ENCODE measurements around the gene CCR7.
"Not testable (repeated sequence)": the region's sequence is repeated elsewhere in the genome, so short reads cannot be mapped to it uniquely, and the experiment has no call there.

The CCR7 gene

DNA sequence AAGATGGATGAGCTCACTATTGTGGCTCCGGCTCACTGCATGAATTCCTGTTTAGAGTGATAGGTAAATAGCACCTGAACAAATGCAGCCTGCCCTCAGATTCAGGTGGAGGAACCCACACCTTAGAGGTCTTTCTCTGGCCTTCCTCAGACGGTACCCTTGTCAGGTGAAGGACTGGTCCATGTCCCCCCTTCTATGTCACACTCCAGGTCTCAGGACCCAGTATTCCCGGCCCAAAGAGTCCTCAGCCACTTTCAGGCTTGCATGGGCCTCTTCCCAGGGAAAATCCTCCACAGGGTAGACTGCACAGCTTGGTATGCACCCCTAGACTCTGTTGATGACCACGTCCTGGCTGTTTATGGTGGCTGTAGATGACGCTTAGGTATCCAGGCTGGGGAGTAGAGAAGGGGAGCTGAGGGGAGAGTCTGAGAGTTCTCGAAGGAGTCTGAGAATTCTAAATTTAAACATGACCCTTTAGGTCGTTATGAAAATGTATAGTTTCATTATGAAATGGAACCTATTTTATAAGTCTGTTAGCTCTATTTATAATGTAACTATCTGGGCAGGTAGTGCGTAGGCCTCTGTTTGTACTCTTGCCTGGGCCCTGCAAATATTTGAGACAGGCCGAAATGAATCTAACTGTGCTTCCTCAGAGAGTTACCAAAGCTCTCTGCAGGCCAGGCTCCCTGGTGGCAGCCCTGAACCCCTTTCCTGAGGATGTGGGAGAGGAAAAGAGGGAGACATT lies 32.5 kb upstream of the CCR7 start:
- in situ Hi-C loops (cut with MboI; ENCODE audit: low sequenced_read_pairs) = no loop called here

DNA sequence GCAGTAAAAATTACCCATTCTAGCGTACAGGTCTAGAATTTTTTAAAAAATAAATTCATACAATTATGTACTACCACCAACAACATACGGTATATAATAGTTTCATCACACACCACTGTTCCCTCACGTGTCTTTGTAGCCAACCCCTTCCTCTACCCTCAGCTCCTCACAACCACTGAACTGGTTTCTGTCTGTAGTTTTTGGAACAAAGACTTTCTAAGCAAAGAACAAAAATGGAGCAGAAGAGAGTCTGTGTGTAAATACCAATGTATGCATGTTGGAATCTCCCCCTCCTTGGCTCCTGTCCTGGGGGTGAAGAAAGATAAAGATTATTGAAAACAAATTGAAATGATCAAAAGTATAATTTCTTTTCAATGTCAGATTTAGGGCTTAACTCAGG lies 31.9 kb upstream of the CCR7 start:
- in situ Hi-C loops (cut with MboI; ENCODE audit: low sequenced_read_pairs) = no loop called here

DNA sequence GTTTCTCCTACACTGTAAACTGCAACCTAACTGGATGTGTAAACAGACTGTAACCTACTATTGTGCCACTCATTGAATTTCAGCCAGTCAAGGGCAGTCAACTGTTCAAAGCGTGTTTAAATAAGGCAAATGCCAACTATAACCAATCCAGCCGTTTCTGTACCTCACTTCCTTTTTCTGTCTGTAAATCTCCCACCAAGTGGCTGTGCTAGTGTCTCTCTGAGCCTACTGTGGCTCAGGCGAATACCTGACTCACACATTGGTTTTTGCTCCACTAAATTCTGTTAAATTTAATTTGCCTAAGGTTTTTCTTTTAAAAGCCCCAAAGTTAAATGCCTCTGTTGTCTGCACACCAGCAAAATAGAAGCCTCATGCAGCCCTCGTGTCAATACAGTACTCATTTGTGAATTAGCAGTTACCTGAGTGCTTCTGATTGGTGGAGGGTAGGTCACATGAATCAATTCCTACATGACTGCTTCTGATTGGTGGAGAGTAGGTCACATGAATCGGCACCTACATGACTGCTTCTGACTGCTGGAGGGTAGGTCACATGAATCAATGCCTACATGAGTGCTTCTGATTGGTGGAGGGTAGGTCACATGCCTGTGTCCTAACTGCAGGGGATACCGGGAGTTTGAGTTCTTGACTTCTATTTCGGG lies 31.1 kb upstream of the CCR7 start:
- in situ Hi-C loops (cut with MboI; ENCODE audit: low sequenced_read_pairs) = no loop called here

DNA sequence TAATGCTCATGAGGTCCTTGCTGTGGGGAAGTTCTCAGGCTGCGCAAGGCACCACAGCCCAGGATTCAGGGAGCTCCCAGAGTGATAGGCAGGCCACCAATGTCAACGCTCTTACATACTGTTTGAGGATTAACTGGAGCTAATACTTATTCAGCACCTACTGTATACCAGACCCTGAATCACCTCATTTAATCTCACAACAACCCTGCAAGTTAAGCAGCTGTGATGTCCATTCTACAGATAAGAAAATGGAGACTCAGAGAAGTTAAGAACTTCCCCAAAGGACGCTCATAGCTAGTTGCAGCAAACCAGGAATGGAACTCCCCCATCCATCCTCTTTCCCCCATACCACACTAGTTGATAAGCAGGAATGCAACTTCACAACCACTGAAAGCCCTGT lies 25.5 kb upstream of the CCR7 start:
- in situ Hi-C loops (cut with MboI; ENCODE audit: low sequenced_read_pairs) = no loop called here

DNA sequence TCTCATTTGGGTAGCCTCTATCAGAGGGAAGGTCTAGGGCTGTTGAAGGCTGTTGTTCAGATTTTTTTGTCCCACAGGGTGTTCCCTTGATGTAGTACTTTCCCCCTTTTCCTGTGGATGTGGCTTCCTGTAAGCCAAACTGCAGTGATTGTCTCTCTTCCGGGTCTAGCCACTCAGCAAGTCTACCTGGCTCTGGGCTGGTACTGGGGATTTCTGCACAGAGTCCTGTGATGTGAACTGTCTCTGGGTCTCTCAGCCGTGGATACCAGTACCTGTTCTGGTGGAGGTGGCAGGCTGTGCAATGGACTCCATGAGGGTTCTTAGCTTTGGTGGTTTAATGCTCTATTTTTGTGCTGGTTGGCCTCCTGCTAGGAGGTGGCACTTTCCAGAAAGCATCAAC lies 23.3 kb upstream of the CCR7 start:
- in situ Hi-C loops (cut with MboI; ENCODE audit: low sequenced_read_pairs) = no loop called here

DNA sequence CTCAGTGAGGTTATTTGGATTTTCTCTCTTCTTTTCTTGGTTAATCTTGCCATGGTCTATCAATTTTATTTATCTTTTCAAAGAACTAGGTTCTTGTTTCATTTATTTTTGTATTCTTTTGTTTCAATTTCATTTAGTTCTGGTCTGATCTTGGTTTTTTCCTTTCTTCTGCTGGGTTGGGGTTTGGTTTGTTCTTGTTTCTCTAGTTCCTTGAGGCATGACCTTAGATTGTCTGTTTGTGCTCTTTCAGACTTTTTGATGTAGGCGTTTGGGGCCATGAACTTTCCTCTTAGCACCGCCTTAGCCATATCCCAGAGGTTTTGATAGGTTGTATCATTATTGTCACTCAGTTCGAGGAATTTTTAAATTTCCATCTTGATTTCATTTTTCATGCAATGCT lies 21.0 kb upstream of the CCR7 start:
- in situ Hi-C loops (cut with MboI; ENCODE audit: low sequenced_read_pairs) = not testable (repeated sequence)

DNA sequence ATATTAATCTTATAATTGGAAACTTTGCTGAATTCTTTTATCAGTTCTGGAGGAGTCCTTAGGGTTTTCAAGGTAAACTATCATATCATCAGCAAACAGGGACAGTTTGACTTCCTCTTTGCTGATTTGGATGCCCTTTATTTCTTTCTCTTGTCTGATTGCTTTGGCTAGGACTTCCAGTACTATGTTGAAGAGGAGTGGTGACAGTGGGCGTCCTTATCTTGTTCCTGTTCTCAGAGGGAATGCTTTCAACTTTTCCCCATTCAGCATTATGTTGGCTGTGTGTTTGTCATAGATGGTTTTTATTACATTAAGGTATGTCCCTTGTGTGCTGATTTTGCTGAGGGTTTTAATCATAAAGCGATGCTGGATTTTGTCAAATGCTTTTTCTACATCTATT lies 19.7 kb upstream of the CCR7 start:
- in situ Hi-C loops (cut with MboI; ENCODE audit: low sequenced_read_pairs) = not testable (repeated sequence)

DNA sequence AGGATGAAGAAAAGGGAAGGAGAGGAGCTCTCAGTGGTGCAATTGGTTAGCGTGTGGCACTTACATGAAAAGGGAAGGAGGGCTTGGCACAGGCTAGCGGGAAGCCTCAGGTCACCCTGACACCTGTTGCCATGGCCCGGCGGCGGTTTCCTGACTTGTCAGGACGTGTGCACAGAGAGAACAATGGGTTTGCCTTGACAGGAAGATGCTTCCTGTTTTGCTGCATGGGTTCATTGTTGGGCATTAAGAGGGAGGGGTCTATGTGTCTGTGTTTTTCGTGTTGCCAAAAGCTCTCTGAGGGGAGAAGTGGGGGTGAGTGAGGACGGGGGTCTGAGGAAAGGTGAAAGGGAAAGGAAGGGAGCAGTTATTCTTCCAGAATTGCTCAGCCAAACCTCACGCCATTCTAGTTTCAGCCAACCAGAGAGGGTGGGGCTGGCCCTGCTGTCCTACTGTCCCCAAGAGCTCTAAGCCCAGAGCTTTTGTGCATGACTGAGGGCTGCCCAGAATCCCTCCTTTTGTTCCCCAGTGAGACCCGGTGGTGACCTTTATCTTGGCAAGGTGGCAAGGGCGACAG lies 17.1 kb upstream of the CCR7 start:
- in situ Hi-C loops (cut with MboI; ENCODE audit: low sequenced_read_pairs) = no loop called here

DNA sequence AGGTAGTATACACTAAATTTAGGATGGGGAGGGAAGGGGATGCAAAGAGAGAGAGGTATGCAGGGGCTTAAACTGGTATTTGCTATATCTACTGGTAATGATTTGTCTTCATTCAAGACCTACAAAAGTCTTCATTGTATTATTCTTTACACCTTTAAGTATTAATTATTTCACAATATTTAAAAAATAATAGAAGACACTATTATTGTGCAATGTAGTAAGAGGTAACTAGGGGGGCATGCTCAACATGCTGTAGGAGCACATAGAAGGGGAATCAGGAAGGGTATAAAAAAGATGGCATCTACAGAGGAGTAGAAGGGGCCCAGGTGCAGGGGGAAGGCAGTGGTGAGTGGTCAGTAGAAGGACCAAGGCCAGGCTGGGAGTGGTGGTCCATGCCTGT lies 14.9 kb upstream of the CCR7 start:
- in situ Hi-C loops (cut with MboI; ENCODE audit: low sequenced_read_pairs) = no loop called here

DNA sequence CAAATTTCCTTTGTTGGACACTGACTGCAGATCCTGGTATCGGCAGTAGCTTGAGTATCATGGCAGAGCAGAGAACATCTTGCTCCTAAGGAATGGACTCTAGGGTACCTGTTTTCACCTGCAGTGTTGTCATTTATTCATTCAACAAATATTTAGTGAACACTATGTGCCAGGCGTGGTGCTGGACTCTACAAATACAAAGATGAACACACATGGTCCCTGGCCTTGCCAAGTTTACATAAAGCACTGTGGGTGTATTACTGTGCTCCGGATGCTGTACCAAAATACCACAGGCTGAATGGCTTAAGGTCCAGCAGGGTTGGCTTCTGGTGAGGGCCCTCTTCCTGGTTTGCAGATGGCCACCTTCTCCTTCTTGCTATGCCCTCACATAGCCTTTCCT lies 14.2 kb upstream of the CCR7 start:
- in situ Hi-C loops (cut with MboI; ENCODE audit: low sequenced_read_pairs) = no loop called here

DNA sequence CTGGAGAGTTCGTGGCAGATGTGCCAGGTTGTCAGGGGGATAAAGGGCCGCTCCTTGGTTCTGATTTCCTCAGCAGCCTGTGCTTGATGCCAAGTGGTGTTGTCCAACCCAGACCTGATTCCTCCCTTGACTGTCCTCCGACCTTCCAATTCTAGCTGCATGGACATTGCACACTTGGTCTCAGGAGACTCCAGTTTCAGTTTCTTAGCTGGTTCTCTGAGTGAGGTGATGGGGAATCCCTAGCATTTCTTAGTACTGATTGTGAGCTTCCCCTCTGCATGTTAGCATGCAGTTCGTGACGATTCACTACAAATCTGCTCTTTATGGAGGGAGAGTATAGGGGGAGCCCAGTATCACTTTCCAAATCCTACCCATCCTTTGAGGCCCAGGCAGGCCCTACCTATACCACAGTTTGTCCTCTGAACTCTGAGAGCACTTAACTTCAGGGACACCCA lies 12.4 kb upstream of the CCR7 start:
- in situ Hi-C loops (cut with MboI; ENCODE audit: low sequenced_read_pairs) = no loop called here

DNA sequence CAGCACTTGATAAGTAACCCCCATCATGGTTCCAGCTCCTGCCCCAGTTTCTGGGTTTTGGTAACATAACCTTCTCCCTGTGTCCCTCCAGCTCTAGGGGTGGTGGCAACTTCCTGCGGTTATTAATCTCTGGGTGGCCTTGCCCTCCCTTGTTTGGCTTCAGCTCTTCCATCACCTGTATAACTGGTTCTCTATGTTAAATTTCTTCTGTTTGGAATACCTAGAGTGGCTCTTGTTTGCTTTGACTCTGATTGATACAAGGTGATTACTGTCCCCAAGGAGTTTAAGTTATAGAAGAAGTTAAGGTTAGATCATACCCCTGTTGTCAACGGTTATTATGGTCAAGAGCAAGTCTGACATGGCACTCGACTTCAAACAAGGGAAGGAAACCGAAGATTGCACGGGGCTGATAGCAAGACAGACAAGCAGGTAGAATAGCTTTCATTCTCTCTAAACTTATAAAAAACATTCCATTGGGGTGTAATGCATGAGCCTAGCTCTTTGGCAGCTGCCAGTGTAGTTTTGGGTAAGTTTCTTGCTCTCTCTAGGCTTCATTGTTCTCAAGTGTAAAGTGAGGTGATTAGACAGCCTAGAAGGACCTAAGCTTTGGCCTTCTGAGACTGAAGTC lies 11.0 kb upstream of the CCR7 start:
- in situ Hi-C loops (cut with MboI; ENCODE audit: low sequenced_read_pairs) = no loop called here

DNA sequence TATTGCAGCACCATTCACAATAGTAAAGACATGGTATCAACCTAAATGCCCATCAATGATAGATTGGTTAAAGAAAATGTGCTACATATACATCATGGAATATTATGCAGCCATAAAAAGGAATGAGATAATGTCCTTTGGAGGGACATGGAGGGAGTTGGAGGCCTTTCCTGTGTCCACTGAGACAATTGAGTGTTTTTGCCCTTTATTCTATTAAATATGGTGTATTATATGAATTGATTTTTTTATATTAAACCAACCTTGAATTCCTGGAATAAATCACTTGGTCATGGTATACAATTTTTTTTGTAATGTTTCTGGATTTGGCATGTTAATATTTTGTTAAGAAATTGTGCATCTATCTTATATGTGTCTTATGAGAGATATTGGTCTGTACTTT lies 9.0 kb upstream of the CCR7 start:
- in situ Hi-C loops (cut with MboI; ENCODE audit: low sequenced_read_pairs) = no loop called here

DNA sequence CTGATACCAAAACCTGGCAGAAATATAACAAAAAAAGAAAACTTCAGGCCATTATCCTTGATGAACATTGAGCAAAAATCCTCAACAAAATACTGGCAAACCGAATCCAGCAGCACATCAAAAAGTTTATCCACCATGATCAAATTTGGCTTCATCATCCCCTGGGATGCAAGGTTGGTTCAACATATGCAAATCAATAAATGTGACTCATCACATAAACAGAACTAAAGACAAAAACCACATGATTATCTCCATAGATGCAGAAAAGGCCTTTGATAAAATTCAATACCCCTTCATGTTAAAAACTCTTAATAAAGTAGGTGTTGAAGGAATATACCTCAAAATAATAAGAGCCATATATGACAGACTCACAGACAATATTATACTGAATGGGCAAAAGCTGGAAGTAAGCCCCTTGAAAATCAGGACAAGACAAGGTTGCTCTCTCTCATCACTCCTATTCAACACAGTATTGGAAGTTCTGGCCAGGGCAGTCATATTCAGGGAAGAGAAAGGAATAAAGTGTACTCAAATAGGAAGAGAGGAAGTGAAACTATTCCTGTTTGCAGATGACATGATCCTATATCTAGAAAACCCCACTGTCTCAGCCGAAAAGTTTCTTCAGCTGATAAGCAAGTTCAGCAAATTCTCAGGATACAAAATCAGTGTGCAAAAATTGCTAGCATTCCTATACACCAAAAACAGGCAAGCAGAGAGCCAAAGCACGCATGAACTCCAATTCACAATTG lies 7.1 kb upstream of the CCR7 start:
- in situ Hi-C loops (cut with MboI; ENCODE audit: low sequenced_read_pairs) = not testable (repeated sequence)

DNA sequence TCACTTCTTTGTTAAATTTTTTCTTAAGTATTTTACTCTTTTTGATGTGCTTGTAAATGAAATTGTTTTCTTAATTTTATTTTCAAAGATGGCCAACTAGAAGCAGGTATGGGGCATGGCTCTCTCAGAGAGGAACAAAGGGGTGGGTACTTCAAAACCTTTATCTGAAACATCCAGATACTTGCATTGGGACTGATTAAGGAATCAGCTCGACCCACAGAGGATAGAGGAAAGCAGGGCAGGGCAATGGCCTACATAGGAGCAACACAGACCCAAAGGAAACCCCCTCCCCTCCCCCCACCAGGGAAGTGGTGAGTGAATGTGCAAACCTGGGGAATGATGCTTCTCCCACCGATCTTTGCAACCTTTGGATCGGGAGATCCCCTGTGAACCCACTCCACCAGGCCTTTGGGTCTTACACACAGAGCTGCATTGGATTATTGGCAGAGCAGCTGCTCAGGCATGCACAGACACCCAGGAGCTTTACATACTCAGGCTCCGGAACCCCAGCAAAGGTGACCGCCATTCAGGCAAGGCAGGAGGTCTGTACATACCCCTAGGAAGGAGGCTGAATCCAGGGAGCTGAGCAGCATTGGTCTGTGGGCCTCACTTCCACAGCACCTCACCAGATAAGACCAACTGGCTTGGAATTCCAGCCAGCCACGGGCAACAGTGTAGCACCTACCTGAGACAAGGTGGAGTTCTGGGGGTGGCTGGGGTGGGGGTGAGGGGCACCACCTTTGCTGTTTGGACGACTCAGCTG lies 3.0 kb upstream of the CCR7 start:
- in situ Hi-C loops (cut with MboI; ENCODE audit: low sequenced_read_pairs) = no loop called here

DNA sequence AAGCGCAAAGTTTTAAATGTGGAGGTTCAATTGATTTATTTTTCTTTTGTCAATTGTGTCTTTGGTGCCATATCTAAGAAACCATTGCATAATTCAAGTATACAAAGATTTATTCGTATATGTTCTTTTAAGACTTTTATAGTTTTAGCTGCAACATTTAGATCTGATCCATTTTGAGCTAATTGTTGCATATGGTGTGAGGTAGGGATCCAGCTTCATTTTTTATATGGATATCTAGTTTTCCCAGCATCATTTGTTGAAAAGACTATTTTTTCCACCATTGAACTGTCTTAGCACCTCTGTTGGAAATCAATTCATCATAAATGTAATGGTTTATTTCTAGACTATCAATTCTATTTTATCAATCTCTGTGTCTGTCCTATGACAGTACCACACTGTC lies 2.1 kb upstream of the CCR7 start:
- in situ Hi-C loops (cut with MboI; ENCODE audit: low sequenced_read_pairs) = no loop called here

DNA sequence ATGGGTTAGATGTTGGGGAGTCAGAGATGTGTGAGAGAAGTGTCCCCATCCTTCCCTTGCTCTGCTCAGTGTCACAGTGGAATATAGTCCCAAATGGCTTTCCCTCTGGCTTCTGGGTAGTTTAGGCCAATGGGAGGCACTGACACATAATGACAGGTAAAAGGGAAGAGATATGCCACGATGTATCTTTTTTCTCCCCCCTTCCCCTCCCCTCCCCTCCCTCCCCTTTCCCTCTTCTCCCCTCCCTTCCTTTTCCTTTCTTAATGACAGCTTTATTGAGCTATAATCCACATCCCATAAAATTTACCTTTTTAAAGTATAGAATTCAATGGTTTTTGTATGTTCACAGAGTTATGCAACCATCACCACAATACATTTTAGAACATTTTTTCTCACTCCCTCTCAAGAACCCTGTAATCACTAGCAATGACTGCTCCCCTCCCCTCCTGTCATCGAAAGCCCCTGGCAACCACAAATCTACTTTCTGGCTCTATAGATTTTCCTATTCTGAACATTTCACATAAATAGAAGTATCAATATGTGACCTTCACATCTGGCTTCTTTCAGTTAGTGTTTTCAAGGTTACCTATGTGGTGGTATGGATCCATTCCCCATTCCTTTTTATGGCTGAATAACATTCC lies 617 bp upstream of the CCR7 start:
- in situ Hi-C loops (cut with MboI; ENCODE audit: low sequenced_read_pairs) = no loop called here

DNA sequence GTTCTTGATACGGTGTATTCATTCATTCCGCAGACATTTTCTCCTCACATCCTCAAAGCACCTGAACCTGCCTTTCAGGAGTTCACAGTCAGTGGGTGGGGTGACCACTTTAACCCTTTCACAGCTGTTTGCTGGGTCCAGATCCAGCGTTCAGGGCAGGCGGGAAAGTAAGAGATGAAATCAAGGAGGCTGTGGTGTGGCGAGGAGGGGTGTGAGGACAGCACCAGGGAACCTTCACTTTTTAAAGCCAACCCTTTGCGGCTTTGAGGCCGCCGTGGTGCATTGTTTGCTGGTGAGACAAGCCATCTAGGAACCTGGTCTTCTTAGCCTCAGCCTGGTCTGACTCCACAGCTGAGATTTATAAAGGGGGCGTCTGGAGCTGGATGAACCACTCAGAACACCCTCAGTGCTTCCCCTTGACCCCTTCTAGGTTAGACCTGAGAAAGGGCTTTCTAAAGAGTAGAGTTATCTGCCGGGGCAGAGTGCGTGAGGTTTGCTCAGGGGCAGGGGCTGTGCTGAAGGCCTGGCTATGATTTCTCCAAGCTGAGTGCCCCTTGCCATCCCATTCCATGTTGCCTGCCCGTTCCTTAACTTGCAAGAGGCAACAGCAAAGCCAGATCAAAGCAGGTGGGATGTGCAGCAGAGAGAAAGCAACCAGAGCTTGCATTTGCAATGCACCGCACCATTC lies 933 bp downstream of the CCR7 start:
- in situ Hi-C loops (cut with MboI; ENCODE audit: low sequenced_read_pairs) = no loop called here
